ELR (cell line): ENCODE results near the gene KIF6.
"Not testable (repeated sequence)": the region's sequence is repeated elsewhere in the genome, so short reads cannot be mapped to it uniquely, and the experiment has no call there.

ENCODE experiments used
- DNase-seq: peaks from one replicate; pipeline ENCODE4 v3.0.0-alpha.2; 2015; ENCODE audit warnings: low read depth

Gene KIF6, protein sequence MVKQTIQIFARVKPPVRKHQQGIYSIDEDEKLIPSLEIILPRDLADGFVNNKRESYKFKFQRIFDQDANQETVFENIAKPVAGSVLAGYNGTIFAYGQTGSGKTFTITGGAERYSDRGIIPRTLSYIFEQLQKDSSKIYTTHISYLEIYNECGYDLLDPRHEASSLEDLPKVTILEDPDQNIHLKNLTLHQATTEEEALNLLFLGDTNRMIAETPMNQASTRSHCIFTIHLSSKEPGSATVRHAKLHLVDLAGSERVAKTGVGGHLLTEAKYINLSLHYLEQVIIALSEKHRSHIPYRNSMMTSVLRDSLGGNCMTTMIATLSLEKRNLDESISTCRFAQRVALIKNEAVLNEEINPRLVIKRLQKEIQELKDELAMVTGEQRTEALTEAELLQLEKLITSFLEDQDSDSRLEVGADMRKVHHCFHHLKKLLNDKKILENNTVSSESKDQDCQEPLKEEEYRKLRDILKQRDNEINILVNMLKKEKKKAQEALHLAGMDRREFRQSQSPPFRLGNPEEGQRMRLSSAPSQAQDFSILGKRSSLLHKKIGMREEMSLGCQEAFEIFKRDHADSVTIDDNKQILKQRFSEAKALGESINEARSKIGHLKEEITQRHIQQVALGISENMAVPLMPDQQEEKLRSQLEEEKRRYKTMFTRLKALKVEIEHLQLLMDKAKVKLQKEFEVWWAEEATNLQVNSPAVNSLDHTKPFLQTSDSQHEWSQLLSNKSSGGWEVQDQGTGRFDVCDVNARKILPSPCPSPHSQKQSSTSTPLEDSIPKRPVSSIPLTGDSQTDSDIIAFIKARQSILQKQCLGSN

DNA sequence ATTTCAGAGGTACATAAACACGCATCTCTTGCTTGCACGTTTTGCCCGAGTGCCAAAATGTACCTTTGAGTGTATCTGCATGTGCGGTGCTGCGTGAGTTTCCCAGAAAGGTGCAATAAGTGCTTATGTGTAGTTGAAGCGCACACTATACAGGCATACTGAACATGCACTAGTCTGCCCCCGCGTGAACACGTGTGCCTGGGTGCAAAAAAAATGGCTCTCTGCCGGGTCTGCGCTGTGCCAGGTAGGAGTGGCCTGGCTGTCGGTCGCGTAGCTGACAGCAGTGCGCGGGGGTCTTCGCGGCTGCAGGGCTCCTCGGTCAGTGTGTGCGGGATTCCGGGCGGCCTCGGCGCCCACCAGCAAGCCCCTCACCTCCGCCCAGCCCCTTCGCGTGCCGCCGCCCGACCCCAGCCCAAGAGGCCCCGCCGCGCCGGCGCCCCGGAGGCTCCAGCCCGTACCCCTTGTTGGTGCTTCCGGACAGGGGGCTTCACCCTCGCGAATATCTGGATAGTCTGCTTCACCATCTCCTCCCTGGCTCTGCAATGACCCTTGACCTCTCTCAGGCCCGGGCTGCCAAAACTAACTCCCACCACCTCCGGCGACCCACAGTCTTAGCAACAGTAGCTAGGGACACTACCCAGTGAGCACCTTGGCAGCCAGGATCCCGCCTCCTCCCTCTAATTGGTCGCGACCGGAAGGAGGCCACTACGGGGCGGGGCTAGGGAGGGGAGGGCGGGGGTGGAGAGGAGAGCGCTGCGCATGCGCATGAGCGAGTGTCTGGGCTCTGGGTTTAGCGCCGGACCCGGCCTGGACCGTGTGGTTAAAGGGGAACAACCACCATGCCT is at the start of gene KIF6:
Gene KIF6 (minus strand): TSS at position 622 of the 845 bp plus-strand sequence. CDS start 98 bp downstream, at position 524.
- DNase-seq, result peak; percentile 73

DNA sequence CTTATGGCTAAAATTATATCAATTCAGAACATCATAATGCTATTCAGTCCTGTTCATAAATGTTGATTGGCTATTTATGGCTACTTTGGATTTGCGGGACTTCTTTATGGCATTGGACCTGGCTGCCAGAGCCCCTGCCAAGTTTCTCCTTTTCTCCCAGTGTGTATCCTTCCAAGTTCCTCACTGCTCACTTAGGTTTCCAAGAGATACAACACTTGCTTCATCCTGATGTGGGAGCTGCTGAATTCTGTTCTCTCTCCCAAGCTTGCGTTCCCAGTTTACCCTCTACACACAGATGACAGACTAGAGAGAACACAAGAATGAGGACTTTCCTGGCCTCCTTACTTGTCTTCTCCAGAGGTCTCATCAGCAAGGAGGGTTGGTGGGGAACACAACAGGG is 48.6 kb upstream of the KIF6 start:
- no peak for DNase-seq

DNA sequence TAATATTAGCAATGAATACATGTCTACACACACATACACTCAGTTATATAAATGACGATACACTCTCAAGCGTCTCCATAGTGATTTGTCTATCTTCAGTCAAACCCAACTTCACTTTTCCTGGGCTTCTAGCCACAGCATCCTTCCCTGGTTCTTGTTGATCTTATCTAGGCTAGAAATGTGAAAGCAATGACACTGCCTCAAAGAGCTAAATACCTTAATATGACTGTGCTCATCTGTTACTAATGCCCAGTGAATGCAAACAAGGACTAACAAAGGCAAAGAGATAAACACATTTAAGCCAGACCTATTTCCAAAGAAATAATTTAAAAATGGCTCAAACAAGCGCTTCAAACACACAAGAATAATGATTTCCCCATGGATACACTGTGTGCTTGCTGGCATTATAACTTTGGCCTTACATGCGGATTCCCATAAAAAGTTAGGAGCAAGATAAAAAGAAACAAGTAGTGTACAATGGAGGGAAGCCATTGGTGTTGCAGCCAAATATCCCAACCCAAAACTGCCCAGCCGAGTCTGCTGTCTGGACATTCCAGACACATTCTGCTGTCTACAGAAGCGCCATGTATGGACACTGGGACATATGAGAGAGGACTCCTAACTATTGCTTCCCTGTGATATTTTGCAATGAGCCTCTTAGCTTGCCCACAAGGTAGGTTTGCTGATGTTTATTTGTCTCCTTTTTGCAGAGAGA is 47.5 kb upstream of the KIF6 start:
- DNase-seq, result peak; percentile 23

DNA sequence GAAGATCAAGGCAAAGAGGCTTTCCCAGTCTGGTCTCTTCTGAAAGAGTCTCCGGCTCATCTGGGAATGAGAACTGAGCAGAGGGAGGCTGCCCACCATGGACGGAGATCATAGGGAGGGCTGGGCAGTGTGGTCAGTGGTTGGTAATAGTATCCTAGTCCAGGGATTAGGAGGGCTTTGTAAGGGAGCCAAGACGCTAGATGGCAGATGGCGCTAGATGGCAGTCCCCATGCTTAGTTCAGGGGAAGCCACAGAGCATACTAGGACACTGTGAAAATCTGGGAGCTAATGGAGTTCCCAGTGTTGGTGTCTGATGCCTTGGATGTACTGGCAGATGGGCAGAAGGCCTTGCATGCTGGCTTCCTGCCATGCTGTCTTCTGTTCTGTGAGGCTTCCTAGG is 45.2 kb upstream of the KIF6 start:
- DNase-seq, result no peak

DNA sequence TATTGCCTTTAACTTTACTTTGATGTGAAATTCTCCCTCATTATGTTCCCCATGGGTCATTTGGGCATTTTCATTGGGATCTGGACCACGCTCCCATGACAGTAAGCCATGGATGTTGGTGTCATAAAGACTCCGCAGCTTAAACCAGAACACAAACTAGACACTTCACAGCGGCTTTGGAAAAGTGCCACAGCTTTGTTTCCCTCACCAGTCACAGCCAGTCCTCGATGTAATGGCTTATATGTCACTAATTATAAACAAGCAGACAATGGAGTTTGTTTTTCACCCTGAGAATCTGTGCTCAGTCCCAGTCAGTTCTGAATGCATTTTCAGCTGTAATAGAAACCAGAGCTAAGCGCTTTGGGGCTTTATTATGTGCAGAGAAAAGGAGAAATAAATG is 43.8 kb upstream of the KIF6 start:
- no peak for DNase-seq

DNA sequence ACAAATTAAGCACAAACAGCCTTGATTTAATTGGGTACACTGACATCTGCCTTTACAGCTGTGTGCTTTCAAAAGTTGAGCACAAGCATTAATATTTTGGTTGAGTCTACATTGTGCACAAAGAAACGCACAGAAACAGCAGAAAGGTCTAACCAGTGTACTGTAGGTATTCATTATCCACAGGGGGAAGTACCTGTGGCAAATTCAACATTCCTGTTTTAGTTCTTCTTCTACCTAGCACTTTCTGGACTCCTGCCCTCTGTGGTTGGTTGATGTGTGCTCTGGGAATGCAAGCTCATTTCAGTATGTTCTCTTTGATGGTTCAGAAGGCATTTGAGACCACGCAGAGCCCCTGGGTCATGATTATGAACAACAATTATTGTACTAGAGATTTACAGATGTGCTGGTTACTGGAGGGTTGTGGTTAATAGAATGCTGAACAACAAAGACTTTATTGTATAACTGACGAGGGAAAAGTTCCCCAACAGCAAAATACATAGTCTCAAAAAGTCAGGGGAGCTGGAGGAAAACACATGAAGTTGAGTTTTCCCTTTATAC is 40.4 kb upstream of the KIF6 start:
- DNase-seq, result no peak

DNA sequence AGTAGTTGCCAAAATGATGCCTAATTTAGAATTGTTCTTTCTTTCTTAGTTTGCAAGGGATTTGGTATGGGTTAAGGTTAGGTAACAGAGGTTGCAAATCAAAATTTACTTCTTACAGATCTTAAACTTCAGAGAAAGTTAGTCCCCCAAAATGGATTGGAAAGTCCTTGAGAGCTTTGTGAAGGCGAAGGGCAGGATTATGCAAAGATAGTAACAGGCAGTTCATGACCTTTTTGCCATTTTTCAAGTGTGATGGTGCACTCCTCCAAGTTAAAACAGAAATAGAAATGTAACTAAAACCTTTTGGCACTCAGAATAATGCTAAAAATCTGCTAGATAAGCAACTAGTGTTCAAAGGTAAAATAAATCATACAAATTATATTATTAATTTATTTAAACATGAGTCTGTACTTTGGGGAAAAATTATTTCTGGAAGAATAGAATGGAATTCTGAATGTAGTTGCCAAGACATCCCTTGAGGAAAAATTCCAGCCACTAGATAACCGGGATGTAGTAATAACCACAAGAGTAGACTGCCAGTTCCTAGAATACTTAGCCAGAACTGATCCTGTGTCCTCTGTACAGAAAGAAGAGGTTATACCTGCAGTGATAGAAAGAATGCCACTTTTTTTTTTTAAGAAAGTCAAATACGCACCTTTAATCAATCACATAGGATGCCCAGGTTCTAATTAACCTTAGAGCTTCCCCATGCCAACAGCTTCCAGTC is 35.2 kb upstream of the KIF6 start:
- DNase-seq, result no peak

DNA sequence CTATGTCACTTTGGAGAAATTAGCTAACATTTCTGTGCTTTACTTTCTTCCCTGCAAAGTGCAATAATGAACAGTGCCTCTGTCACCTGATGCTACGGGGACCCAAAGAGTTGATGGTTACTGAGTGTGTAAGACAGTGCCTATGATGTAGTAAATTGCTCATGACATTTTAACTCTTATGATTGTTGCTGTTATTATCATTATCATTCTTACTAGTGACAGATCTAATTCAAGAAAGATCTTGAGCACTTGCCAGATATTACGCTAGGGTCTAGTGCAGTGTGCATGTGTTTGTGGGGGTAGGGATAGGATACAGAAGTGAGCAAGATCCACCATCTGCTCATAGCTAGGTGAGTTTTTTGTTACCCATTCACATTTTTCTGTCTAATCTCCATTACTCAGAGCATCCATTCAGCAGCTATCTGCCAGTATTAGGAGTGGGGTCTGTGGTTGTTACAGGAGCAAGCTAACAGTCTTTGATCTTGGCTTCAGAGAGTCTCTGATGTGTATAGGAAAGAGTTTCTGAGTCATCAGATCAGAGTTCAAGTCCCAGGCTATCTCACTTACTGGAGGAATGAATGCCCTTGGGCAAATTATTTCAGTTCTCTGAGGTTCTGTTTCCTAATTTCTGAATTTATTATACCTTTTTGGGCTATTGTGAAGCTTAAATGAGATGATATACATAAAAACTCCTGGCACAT is 33.8 kb upstream of the KIF6 start:
- DNase-seq, result no peak

DNA sequence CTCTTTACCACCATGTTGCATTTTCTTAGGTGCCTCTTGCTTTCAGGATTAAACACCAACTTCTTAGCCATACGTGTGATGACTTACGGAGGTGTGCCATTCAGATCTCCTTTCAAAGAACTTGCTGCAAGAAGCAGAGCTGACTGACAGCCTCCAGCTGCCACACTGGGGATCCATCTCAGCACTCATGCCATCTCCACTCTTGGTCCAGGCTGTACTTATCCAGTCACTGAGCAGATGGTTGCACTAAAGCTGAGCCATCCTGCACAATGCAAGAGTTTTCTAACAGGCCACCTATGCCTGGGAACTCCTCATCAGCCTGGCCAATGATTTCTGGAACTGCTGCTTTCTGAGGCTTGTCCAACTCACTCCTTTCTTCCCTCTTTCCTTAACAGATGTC is 31.4 kb upstream of the KIF6 start:
- no peak for DNase-seq

DNA sequence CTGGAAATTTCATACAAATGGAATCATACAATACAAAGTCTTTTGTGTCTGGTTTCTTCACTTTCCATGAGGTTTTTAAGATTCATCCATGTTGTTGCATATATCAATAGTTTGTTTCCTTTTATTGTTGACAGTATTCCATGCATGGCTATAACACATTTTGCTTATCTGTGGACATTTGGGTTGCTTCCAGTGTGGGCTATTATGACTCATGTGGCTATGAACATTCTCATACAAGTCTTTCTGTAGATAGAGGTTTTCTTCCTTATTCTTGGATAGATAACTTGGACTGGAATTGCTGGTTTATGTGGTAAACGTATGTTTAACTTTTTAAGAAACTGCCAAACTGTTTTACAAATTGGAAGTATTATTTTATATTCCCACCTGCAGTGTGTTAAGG is 30.0 kb upstream of the KIF6 start:
- no peak for DNase-seq

DNA sequence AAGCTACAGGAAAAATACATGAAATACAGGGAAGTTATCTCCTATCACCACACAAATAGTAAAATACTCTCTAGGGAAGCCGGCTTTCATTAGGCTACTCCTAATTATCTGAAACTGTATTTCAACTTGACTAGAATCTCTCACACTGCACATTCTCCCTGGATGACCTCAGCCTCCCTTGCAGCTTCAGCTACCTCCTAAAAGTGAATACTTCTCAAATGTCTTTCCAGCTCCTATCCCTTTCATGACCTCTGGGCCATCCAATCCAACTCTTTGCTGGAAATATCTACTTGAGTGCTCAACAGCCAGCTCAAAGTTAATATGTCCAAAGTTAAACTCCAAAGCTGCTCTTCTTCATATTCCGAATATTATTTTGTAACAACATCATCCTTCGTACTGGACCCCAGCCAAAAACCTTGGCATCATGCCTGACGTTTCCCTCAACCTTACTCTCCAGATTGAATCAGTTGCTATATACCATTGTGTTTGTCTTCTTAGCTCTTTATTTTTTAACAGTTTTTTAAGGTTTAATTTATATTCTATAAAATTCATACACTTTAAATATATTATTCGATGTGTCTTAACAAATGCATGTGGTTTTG is 29.4 kb upstream of the KIF6 start:
- no peak for DNase-seq

DNA sequence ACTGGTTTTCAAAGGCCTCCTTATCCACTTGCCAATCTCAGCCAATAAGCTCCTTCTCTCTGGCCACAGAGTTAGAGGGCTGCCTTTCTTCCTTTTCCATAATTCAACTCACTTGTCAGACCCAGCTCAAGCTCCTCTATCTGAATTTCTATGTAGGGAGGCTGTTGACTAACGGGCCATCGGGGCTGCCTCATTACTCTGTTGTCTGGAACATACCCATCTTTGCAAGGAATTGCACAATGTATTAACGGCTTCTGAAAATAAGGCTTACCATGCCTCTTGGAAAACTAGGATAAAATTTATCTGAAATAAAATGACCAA is 28.5 kb upstream of the KIF6 start:
- DNase-seq, result no peak

DNA sequence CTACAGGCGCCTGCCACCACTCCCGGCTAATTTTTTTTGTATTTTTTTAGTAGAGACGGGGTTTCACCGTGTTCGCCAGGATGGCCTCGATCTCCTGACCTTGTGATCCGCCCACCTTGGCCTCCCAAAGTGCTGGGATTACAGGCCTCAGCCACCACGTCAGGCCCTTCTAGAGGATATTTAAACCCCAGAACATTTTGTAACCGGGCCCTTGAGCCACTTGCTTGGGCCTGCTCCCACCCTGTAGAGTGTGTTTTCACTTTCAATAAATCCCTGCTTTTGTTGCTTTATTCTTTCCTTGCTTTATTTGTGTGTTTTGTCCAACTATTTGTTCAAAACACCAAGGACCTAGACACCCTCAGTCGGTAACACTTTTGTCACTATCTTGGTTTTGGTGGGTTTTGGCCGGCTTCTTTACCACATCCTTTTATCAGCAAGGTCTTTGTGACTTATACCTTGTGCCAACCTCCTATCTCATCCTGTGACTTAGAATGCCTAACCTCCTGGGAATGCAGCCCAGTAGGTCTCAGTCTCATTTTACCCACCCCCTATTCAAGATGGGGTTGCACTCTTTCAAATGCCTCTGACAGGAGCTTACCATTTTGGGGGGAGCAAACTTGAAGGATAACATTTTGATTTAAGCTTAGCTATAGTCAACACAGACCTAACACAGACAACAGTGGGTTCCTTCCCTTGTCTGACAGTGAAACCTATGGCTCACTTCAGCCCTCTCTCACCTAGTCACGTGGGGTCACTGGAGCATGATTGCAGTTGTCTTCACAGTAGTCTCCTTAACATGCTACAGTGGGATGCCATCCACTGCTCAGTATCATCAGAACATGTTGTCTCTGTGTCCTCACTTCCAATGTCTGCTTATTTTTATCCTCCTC is 27.9 kb upstream of the KIF6 start:
- no peak for DNase-seq

DNA sequence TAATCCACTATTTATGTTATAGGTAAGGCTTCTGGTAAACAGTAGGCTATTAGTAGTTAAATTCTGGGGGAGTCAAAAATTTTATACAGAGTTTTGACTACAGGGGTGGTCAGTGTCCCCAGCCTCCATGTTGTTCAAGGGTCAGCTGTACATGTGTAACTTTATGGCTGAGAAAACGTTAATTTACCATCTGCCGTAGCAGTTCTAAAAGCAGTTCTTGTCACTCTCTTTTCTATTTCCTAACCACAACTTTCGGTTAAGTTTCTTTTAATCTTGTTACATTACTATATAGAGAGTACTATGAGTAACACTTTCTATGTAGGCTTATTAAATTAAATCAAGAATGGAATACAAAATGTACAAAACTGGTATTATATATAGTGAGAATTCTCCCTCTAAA is 21.6 kb upstream of the KIF6 start:
- no peak for DNase-seq

DNA sequence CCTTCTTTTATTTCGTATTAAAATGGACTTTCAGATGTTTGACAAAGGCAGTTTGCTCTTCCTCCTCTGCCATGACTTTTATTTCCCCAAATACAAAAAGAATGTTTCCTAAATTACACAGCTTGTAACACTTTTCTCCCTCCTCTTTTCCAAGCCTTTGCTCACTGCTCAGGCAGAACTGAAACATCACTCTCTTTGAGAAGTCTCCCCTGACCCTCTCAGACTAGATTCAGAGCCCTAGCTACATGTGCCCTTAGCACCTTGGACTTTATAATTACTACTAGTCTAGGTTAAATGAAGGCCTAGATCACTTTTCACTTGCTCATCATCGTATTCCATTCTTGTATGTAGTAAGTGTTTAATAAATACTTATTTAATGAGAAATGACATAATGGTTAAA is 8.5 kb upstream of the KIF6 start:
- no peak for DNase-seq

DNA sequence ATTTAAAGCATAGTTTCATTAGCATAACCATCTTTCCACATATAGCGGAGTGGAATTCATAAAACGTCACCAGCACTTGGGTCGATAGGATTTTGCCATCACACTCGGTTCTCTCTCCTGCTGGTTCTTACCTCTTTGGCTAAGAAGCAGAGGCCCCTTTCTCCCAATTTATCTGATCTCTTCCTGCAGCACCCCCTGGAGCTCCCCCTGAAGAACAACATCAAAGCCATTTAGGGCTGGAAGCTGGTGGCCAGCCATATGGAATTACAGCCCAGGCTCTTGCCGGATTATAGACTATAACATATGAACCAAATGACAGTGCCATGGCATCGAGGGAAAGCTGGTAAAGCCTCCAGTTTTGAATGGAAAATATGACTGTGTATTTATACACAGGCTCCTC is 6.4 kb upstream of the KIF6 start:
- peak; percentile 8 for DNase-seq

DNA sequence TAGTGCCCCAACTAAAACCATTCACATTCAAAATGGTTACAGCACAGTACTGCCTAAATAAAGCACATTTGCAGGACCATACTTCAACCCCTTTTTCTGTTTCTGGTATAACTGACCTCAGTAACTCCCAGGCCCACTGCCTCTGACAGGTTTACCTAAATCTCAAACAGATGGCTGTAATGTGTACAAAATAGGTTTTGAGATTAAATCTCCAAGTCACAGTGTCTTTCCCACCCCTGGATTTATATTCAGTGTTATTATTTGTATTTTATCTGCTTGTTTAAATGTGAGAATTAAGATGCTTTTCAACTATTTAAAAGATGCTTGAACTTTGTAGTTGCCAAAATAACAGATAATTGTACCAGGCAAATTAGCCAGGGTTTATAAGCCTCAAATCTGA is 4.7 kb upstream of the KIF6 start:
- DNase-seq, result no peak

DNA sequence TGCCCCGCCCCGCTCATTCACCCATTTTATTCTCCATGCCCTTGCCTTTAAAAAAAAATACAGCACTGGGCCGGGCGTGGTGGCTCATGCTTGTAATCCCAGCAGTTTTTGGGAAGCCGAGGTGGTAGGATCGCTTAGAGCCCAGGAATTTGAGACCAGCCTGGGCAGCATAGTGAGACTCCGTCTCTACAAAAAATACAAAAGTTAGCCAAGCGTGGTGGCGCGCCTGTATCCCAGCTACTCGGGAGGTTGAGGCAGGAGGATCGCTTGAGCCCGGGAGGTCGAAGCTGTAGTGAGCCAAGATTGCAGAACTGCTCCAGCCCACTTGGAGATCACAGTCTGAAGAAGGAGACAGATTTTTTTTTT is 407 bp upstream of the KIF6 start:
- DNase-seq, result no peak

DNA sequence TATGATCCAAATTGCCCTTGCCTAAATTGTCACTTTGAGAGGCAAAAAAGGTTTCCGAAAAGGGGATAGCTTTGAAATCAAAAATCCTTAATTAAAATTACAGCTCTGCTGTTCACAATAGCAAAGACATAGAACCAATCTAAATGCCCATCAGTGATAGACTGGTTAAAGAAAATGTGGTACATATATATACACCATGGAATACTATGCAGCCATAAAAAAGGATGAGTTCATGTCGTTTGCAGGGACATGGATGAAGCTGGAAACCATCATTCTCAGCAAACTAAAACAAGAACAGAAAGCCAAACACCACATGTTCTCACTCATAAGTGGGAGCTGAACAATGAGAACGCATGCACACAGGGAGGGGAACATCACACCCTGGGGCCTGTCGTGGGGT is 1.9 kb downstream of the KIF6 start:
- not testable (repeated sequence) for DNase-seq
